ENCODE data around the gene MISP3.

Gene MISP3

GRCh38 chr19:14081797-14082674 lies 9.4 kb downstream of the MISP3 start:
- DNase-seq, result no peak

- DNase-seq, result no peak
Measured at GRCh38 chr19:14082675-14082960, 10.0 kb downstream of the MISP3 start.

- DNase-seq, result no peak
Measured at GRCh38 chr19:14085309-14085995, 12.9 kb downstream of the MISP3 start, which contains the start of gene C19orf67. Gene C19orf67 (minus strand): TSS chr19:14085783. CDS start chr19:14085627, 156 bp downstream.

GRCh38 chr19:14086098-14086497 lies 13.5 kb downstream of the MISP3 start:
- no peak for DNase-seq

GRCh38 chr19:14088634-14089411 lies 16.2 kb downstream of the MISP3 start:
- DNase-seq, result no peak

GRCh38 chr19:14089412-14089661 lies 16.8 kb downstream of the MISP3 start:
- no peak for DNase-seq

- DNase-seq, result peak; percentile 66
Measured at GRCh38 chr19:14089662-14090508, 17.3 kb downstream of the MISP3 start.

- DNase-seq, result peak; percentile 89
Measured at GRCh38 chr19:14090509-14091080, 18.0 kb downstream of the MISP3 start, which contains the start of gene SAMD1. Gene SAMD1 (minus strand): TSS chr19:14090751.

GRCh38 chr19:14091081-14091812 lies 18.7 kb downstream of the MISP3 start:
- DNase-seq, result peak; percentile 71

- no peak for DNase-seq
Measured at GRCh38 chr19:14091813-14092462, 19.4 kb downstream of the MISP3 start.

- no peak for DNase-seq
Measured at GRCh38 chr19:14093117-14093823, 20.7 kb downstream of the MISP3 start.

GRCh38 chr19:14094854-14095253 lies 22.3 kb downstream of the MISP3 start:
- DNase-seq, result no peak

- no peak for DNase-seq
Measured at GRCh38 chr19:14096272-14096992, 23.8 kb downstream of the MISP3 start.

GRCh38 chr19:14097532-14098151 lies 25.1 kb downstream of the MISP3 start:
- DNase-seq, result no peak

- no peak for DNase-seq
Measured at GRCh38 chr19:14101003-14101545, 28.5 kb downstream of the MISP3 start.

- no peak for DNase-seq
Measured at GRCh38 chr19:14102102-14102696, 29.6 kb downstream of the MISP3 start.

- DNase-seq, result no peak
Measured at GRCh38 chr19:14102756-14103155, 30.2 kb downstream of the MISP3 start.

- DNase-seq, result no peak
Measured at GRCh38 chr19:14103310-14103709, 30.7 kb downstream of the MISP3 start.

- no peak for DNase-seq
Measured at GRCh38 chr19:14105680-14106079, 33.1 kb downstream of the MISP3 start.

Data from EL (cell line).